ENCODE data around the gene ZFHX3.

GRCh38 chr16:73019457-73020362, 28.2 kb downstream of the ZFHX3 start:
- TF ChIP-seq CTCF (IDR thresholded peaks at IDR 0.05) (no peak), POLR2A (IDR thresholded peaks at IDR 0.05) (no peak)

Data from uterus (tissue), 2 donors.